SK-N-SH treated with all-trans-retinoic acid at 6 μM for 48 hours (cell line): ENCODE results near the gene RAD51B.

Experiments used
- ATAC-seq: fragments of 200-7000 bp; cut with Tn5 transposase; 3 replicates; pipeline ENCODE4 v1.9.1; 2020; ENCODE audit warnings: mild to moderate bottlenecking, moderate library complexity
- ARNTL ChIP-seq: fragments of 450-650 bp; formaldehyde crosslinking; IDR thresholded peaks from 2 replicates; pipeline ENCODE4 v1.5.0; 2020; ENCODE audit warnings: low read depth, mild to moderate bottlenecking, moderate library complexity, borderline replicate concordance
- BACH2 ChIP-seq: fragments of 250-450 bp; sonication (Bioruptor Pico); IDR thresholded peaks from 2 replicates; pipeline ENCODE4 v1.9.0; 2021; ENCODE audit warnings: mild to moderate bottlenecking, borderline replicate concordance
- CSDC2 ChIP-seq: fragments of 250-450 bp; sonication (Bioruptor Pico); IDR thresholded peaks from 2 replicates; pipeline ENCODE4 v1.5.0; 2020; ENCODE audit warnings: mild to moderate bottlenecking, moderate library complexity
- ESRRG ChIP-seq: fragments of 250-450 bp; sonication (Bioruptor Pico); IDR thresholded peaks from 2 replicates; pipeline ENCODE4 v1.6.1; 2021; ENCODE audit warnings: mild to moderate bottlenecking
- GLIS3 ChIP-seq: fragments of 250-450 bp; sonication (Bioruptor Pico); IDR thresholded peaks from 2 replicates; pipeline ENCODE4 v1.5.0; 2020; ENCODE audit warnings: mild to moderate bottlenecking, moderate library complexity
- ISL1 ChIP-seq: fragments of 250-450 bp; sonication (Bioruptor Pico); IDR thresholded peaks from 2 replicates; pipeline ENCODE4 v2.1.2; 2022; ENCODE audit warnings: mild to moderate bottlenecking, moderate library complexity
- OSR1 ChIP-seq: fragments of 250-450 bp; sonication (Bioruptor Pico); IDR thresholded peaks from 2 replicates; pipeline ENCODE4 v1.8.0; 2022; ENCODE audit warnings: moderate library complexity, mild to moderate bottlenecking, inconsistent platforms
- PPARA ChIP-seq: fragments of 250-450 bp; sonication (Bioruptor Pico); IDR thresholded peaks from 2 replicates; pipeline ENCODE4 v1.5.0; 2020; ENCODE audit warnings: mild to moderate bottlenecking, borderline replicate concordance
- RARB ChIP-seq: fragments of 250-450 bp; sonication (Bioruptor Pico); IDR thresholded peaks from 2 replicates; pipeline ENCODE4 v1.8.0; 2021; ENCODE audit warnings: mild to moderate bottlenecking, moderate library complexity
- SNAI2 ChIP-seq: fragments of 250-450 bp; sonication (Bioruptor Pico); IDR thresholded peaks from 2 replicates; pipeline ENCODE4 v1.5.0; 2020; ENCODE audit warnings: mild to moderate bottlenecking, moderate library complexity
- TCF4 ChIP-seq: fragments of 250-450 bp; sonication (Bioruptor Pico); IDR thresholded peaks from 2 replicates; pipeline ENCODE4 v1.8.0; 2021; ENCODE audit warnings: mild to moderate bottlenecking, moderate library complexity, borderline replicate concordance
- TOX ChIP-seq: fragments of 250-450 bp; sonication (Bioruptor Pico); IDR thresholded peaks from 2 replicates; pipeline ENCODE4 v1.8.0; 2021; ENCODE audit warnings: mild to moderate bottlenecking, moderate library complexity, borderline replicate concordance
- ZC3H10 ChIP-seq: fragments of 250-450 bp; sonication (Bioruptor Pico); IDR thresholded peaks from 2 replicates; pipeline ENCODE4 v1.5.1; 2021; ENCODE audit warnings: mild to moderate bottlenecking, moderate library complexity
- ZFP3 ChIP-seq: fragments of 250-450 bp; sonication (Bioruptor Pico); IDR thresholded peaks from 2 replicates; pipeline ENCODE4 v1.5.0; 2020; ENCODE audit warnings: mild to moderate bottlenecking, moderate library complexity
- ZFP30 ChIP-seq: fragments of 450-650 bp; formaldehyde crosslinking; IDR thresholded peaks from 2 replicates; pipeline ENCODE4 v1.5.0; 2022; ENCODE audit warnings: mild to moderate bottlenecking, moderate library complexity
- ZNF70 ChIP-seq: fragments of 450-650 bp; formaldehyde crosslinking; IDR thresholded peaks from 2 replicates; pipeline ENCODE4 v1.5.0; 2020; ENCODE audit warnings: mild to moderate bottlenecking, moderate library complexity
- ZNF8 ChIP-seq: fragments of 450-650 bp; formaldehyde crosslinking; IDR thresholded peaks from 2 replicates; pipeline ENCODE4 v1.5.0; 2020; ENCODE audit warnings: mild to moderate bottlenecking, moderate library complexity
- TF ChIP-seq, protein P1 (sequence below): fragments of 250-450 bp; sonication (Bioruptor Pico); IDR thresholded peaks from 2 replicates; pipeline ENCODE4 v1.5.1; 2021; ENCODE audit warnings: mild to moderate bottlenecking, moderate library complexity
- TF ChIP-seq, protein P2 (sequence below): fragments of 250-450 bp; sonication (Bioruptor Pico); IDR thresholded peaks from 2 replicates; pipeline ENCODE4 v1.8.0; 2020; ENCODE audit warnings: mild to moderate bottlenecking, moderate library complexity, borderline replicate concordance
- TF ChIP-seq, protein P3 (sequence below): fragments of 250-450 bp; sonication (Bioruptor Pico); IDR thresholded peaks from 2 replicates; pipeline ENCODE4 v1.5.0; 2020; ENCODE audit warnings: mild to moderate bottlenecking, moderate library complexity
- TF ChIP-seq, protein P4 (sequence below): fragments of 250-450 bp; sonication (Bioruptor Pico); IDR thresholded peaks from 2 replicates; pipeline ENCODE4 v1.8.0; 2021; ENCODE audit warnings: low read depth, mild to moderate bottlenecking, moderate library complexity, borderline replicate concordance

RAD51B gene

DNA sequence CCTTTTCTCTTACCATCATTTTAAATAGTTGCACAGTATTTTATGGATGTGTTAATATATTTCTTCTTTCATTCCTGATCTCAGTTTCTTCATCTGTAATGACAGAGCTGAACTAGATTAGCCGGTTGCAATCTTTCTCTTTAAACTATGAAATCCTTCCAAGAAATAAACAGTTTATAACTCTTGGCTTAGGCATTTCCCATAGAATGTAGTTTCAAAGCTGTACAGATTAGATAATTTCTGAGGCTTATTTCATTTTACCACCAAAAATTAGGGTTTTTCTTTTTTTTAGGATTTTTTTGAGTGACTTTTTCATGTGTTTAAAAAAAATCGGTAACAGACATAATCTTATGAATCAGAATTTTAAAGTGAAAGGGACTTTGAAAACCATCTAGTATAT is 144.0 kb downstream of the RAD51B start:
- no peak for ATAC-seq
- TF ChIP-seq GLIS3 (CRISPR knock-in tag) = no peak
- TF ChIP-seq, protein P1, sequence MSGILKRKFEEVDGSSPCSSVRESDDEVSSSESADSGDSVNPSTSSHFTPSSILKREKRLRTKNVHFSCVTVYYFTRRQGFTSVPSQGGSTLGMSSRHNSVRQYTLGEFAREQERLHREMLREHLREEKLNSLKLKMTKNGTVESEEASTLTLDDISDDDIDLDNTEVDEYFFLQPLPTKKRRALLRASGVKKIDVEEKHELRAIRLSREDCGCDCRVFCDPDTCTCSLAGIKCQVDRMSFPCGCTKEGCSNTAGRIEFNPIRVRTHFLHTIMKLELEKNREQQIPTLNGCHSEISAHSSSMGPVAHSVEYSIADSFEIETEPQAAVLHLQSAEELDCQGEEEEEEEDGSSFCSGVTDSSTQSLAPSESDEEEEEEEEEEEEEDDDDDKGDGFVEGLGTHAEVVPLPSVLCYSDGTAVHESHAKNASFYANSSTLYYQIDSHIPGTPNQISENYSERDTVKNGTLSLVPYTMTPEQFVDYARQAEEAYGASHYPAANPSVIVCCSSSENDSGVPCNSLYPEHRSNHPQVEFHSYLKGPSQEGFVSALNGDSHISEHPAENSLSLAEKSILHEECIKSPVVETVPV (CRISPR knock-in tag) = no peak
- no peak for TF ChIP-seq SNAI2
- TF ChIP-seq, protein P2, sequence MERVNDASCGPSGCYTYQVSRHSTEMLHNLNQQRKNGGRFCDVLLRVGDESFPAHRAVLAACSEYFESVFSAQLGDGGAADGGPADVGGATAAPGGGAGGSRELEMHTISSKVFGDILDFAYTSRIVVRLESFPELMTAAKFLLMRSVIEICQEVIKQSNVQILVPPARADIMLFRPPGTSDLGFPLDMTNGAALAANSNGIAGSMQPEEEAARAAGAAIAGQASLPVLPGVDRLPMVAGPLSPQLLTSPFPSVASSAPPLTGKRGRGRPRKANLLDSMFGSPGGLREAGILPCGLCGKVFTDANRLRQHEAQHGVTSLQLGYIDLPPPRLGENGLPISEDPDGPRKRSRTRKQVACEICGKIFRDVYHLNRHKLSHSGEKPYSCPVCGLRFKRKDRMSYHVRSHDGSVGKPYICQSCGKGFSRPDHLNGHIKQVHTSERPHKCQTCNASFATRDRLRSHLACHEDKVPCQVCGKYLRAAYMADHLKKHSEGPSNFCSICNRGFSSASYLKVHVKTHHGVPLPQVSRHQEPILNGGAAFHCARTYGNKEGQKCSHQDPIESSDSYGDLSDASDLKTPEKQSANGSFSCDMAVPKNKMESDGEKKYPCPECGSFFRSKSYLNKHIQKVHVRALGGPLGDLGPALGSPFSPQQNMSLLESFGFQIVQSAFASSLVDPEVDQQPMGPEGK (CRISPR knock-in tag) = no peak
- TF ChIP-seq RARB = no peak
- TF ChIP-seq ESRRG = no peak
- no peak for TF ChIP-seq OSR1
- no peak for TF ChIP-seq TCF4
- TF ChIP-seq ISL1 (CRISPR knock-in tag) = no peak
- no peak for TF ChIP-seq BACH2
- TF ChIP-seq, all 23 proteins: peak for 0

DNA sequence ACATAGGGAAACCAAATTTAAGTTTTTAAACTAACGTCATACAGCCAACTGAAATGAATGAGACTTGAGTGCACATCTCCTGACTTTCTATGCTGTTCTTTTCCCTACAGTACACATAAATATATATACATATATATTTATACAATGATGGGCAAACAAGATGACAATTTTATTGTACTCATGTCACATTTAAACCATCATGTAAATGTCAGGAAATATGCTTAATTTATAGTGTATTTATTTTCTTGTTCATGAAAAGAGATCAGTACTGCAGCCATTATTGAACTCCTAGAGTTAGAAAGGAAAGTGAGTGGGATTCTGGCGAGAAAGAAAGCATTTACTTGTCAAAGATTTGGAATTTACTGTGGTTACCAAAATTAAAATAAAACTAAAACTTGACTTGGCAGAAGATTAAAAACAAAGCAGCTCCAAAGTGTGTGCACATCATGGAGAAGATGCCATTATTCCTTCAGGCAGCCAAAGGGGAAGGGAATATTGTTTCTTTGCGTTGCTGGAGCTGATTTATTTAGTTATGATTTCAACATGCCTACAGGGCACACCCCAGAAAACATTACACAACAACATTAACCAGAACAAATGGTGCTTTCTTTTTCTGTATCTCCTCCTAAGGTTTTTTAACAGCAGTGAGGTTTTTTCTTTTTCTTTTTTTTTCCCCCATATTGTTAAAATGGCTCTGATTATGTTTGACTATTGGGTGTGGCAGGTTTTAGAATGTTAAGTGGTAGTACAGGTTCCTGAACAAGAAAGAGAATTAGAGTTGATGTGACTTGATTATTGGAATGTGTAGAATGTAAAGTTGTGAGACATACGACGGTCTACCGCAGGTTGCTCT is 144.6 kb downstream of the RAD51B start:
- TF ChIP-seq, protein P1 (CRISPR knock-in tag) = no peak
- no peak for TF ChIP-seq ISL1 (CRISPR knock-in tag)
- TF ChIP-seq, protein P2 (CRISPR knock-in tag) = no peak
- TF ChIP-seq BACH2 = no peak
- no peak for TF ChIP-seq ZFP3 (CRISPR knock-in tag)
- TF ChIP-seq TOX = no peak
- no peak for TF ChIP-seq TCF4
- TF ChIP-seq CSDC2 (CRISPR knock-in tag) = no peak
- TF ChIP-seq PPARA (CRISPR knock-in tag) = no peak
- TF ChIP-seq ARNTL (CRISPR knock-in tag) = no peak
- TF ChIP-seq ZFP30 = no peak
- TF ChIP-seq, protein P3, sequence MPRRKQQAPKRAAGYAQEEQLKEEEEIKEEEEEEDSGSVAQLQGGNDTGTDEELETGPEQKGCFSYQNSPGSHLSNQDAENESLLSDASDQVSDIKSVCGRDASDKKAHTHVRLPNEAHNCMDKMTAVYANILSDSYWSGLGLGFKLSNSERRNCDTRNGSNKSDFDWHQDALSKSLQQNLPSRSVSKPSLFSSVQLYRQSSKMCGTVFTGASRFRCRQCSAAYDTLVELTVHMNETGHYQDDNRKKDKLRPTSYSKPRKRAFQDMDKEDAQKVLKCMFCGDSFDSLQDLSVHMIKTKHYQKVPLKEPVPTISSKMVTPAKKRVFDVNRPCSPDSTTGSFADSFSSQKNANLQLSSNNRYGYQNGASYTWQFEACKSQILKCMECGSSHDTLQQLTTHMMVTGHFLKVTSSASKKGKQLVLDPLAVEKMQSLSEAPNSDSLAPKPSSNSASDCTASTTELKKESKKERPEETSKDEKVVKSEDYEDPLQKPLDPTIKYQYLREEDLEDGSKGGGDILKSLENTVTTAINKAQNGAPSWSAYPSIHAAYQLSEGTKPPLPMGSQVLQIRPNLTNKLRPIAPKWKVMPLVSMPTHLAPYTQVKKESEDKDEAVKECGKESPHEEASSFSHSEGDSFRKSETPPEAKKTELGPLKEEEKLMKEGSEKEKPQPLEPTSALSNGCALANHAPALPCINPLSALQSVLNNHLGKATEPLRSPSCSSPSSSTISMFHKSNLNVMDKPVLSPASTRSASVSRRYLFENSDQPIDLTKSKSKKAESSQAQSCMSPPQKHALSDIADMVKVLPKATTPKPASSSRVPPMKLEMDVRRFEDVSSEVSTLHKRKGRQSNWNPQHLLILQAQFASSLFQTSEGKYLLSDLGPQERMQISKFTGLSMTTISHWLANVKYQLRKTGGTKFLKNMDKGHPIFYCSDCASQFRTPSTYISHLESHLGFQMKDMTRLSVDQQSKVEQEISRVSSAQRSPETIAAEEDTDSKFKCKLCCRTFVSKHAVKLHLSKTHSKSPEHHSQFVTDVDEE = no peak
- TF ChIP-seq ZNF70 = no peak
- no peak for TF ChIP-seq SNAI2
- TF ChIP-seq RARB = no peak
- ATAC-seq = no peak

DNA sequence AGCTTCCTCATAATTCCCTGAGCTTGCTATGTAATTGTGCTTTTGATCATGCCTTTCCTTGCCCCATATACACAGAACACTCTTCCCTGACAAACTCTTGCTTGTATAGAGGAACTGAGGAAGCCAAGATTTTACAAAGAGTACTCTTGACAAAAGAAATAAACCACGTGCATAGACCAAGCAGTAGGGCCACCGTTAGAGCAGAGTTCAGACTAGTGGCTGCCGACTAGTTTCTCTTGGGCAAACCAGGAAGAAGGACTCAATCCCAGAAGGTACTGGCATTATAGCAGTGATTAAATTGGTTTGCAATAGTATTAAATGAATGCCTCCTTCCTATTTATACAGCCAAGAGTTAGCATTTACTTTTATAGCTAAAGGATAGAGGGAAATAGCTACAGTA is 146.1 kb downstream of the RAD51B start:
- TF ChIP-seq, protein P4, sequence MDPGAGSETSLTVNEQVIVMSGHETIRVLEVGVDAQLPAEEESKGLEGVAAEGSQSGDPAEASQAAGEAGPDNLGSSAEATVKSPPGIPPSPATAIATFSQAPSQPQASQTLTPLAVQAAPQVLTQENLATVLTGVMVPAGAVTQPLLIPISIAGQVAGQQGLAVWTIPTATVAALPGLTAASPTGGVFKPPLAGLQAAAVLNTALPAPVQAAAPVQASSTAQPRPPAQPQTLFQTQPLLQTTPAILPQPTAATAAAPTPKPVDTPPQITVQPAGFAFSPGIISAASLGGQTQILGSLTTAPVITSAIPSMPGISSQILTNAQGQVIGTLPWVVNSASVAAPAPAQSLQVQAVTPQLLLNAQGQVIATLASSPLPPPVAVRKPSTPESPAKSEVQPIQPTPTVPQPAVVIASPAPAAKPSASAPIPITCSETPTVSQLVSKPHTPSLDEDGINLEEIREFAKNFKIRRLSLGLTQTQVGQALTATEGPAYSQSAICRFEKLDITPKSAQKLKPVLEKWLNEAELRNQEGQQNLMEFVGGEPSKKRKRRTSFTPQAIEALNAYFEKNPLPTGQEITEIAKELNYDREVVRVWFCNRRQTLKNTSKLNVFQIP (CRISPR knock-in tag) = no peak
- TF ChIP-seq SNAI2 (no peak), ISL1 (CRISPR knock-in tag) (no peak), PPARA (CRISPR knock-in tag) (no peak), ZNF8 (CRISPR knock-in tag) (no peak), ZNF70 (no peak), ZC3H10 (CRISPR knock-in tag) (no peak), ZFP3 (CRISPR knock-in tag) (no peak), ZFP30 (no peak)
- TF ChIP-seq, protein P2 (CRISPR knock-in tag) = no peak
- no peak for ATAC-seq
